HCT116 (cell line): ENCODE data around the gene TMEM131. TPM values are rescaled to one million over a fixed set of nuclear protein-coding genes. Genes with fewer than 3 reads are reported as not detected.

Experiments
- ATAC-seq: fragments of 200-7000 bp; cut with Tn5 transposase; 2 replicates; pipeline ENCODE4 v1.9.1; 2020; ENCODE audit warnings: mild to moderate bottlenecking, moderate library complexity
- BruUV-seq: library from RNA; stranded (reverse); fragments of 400-500 nt; replicated peaks from 2 replicates; lab custom pipeline; 2021; lab: Mats Ljungman, UMichigan
- CTCF ChIA-PET: fragments of 300-600 bp; sonication (Branson Sonifier 250); formaldehyde crosslinking; loops from one replicate; lab custom pipeline; 2021; ENCODE audit warnings: antibody characterized with exemption; lab: Charles Lee
- POLR2A ChIA-PET: fragments of 300-600, 350-600 bp; sonication (Branson Sonifier 250); formaldehyde crosslinking; loops from one replicate; lab custom pipeline; 2021; ENCODE audit warnings: antibody characterized with exemption; lab: Charles Lee
- RAD21 ChIA-PET, 2 experiments: fragments of 300-600 bp; sonication (Branson Sonifier 250); formaldehyde crosslinking; loops; one replicate each; lab custom pipeline; 2023; ENCODE audit warnings: low total read pairs in 2 of 2; ENCODE audit not compliant: uncharacterized antibody in 2 of 2, unreplicated experiment in 2 of 2, low non-redundant PET in 1 of 2; lab: Charles Lee
- DNase-seq: peaks from one replicate; pipeline ENCODE4 v3.0.0-alpha.2; 2010; ENCODE audit warnings: low read depth, low spot score
- H2AFZ ChIP-seq: fragments of 200-600 bp; shearing (Covaris generic), sonication (generic); 2 replicates; pipeline ENCODE4 v1.6.1; 2017; ENCODE audit warnings: low read depth, mixed run types, mixed read lengths, antibody characterized with exemption, low read length; ENCODE audit not compliant: poor library complexity, severe bottlenecking
- H3K27ac ChIP-seq: 2 replicates; pipeline ENCODE4 v1.5.1; 2012; ENCODE audit warnings: low read depth, low read length
- H3K27me3 ChIP-seq: fragments of 200-600 bp; sonication (generic); 2 replicates; pipeline ENCODE4 v1.6.1; 2016; ENCODE audit warnings: mixed run types, low read length, mixed read lengths; ENCODE audit not compliant: insufficient read depth
- H3K36me3 ChIP-seq, 2 experiments: fragments of 200-500 bp in 1 of 2; fragments of 200-600 bp in 1 of 2; sonication (Bioruptor generic) in 1 of 2; sonication (generic) in 1 of 2; 2 replicates each; pipeline versions ENCODE4 v1.5.1 to v1.6.1; 2014 to 2016; ENCODE audit warnings: low read length in 2 of 2, inconsistent platforms in 1 of 2, mixed read lengths in 1 of 2, mixed run types in 1 of 2; ENCODE audit not compliant: insufficient read depth in 2 of 2, control insufficient read depth in 1 of 2
- H3K4me1 ChIP-seq, 2 experiments: fragments of 200-600 bp in 1 of 2; sonication (generic) in 1 of 2; 2 replicates each; pipeline versions ENCODE4 v1.5.1 to v1.6.1; 2012 to 2017; ENCODE audit warnings: low read length in 2 of 2, inconsistent platforms in 1 of 2, mild to moderate bottlenecking in 1 of 2, mixed read lengths in 1 of 2, mixed run types in 1 of 2, moderate library complexity in 1 of 2; ENCODE audit not compliant: insufficient read depth in 2 of 2, control insufficient read depth in 1 of 2
- H3K4me2 ChIP-seq: fragments of 200-600 bp; sonication (generic); 2 replicates; pipeline ENCODE4 v1.6.1; 2017; ENCODE audit warnings: mixed run types, low read length, mixed read lengths
- H3K4me3 ChIP-seq, 2 experiments: fragments of 200-600 bp in 1 of 2; sonication (generic) in 1 of 2; replicated peaks in 1 of 2; 2 replicates each; pipeline ENCODE4 v1.5.1; 2011 to 2016; ENCODE audit warnings: low read length in 2 of 2, control low read depth in 1 of 2, low read depth in 1 of 2, mild to moderate bottlenecking in 1 of 2, mixed read lengths in 1 of 2, mixed run types in 1 of 2
- H3K79me2 ChIP-seq: fragments of 200-600 bp; sonication (generic); 2 replicates; pipeline ENCODE4 v1.6.1; 2017; ENCODE audit warnings: mild to moderate bottlenecking, mixed run types, low read length, moderate library complexity, mixed read lengths; ENCODE audit not compliant: insufficient read depth
- H3K9ac ChIP-seq: fragments of 200-600 bp; sonication (generic); 2 replicates; pipeline ENCODE4 v1.6.1; 2016; ENCODE audit warnings: low read length, mixed read lengths
- H3K9me2 ChIP-seq: fragments of 200-600 bp; sonication (generic), shearing (Covaris generic); 2 replicates; pipeline ENCODE4 v1.6.1; 2017; ENCODE audit warnings: mixed run types, mild to moderate bottlenecking, moderate library complexity; ENCODE audit not compliant: insufficient read depth
- H3K9me3 ChIP-seq, 2 experiments: fragments of 200-500 bp in 1 of 2; fragments of 200-600 bp in 1 of 2; sonication (Bioruptor generic) in 1 of 2; sonication (generic) in 1 of 2; 2 replicates each; pipeline ENCODE4 v1.6.1; 2014 to 2017; ENCODE audit warnings: low read length in 2 of 2, mixed read lengths in 2 of 2, inconsistent platforms in 1 of 2, low read depth in 1 of 2, mild to moderate bottlenecking in 1 of 2, mixed run types in 1 of 2, moderate library complexity in 1 of 2; ENCODE audit not compliant: control insufficient read depth in 1 of 2, insufficient read depth in 1 of 2
- H4K20me1 ChIP-seq: fragments of 200-600 bp; sonication (generic), shearing (Covaris generic); 2 replicates; pipeline ENCODE4 v1.6.1; 2017; ENCODE audit warnings: mixed run types, mild to moderate bottlenecking, moderate library complexity; ENCODE audit not compliant: insufficient read depth
- ATF3 ChIP-seq: IDR thresholded peaks from 2 replicates; pipeline ENCODE4 v1.6.1; 2012
- CBX3 ChIP-seq: IDR thresholded peaks from 2 replicates; pipeline ENCODE4 v1.6.1; 2012; ENCODE audit warnings: low read depth
- EZH2phosphoT487 ChIP-seq: fragments of 200-600 bp; IDR thresholded peaks from 2 replicates; pipeline ENCODE4 v1.6.1; 2018; ENCODE audit warnings: antibody characterized with exemption, borderline replicate concordance
- FOSL1 ChIP-seq: IDR thresholded peaks from 2 replicates; pipeline ENCODE4 v1.6.1; 2012; ENCODE audit warnings: low read depth
- POLR2A ChIP-seq: IDR thresholded peaks from 2 replicates; pipeline ENCODE4 v1.7.0; 2011; ENCODE audit warnings: borderline replicate concordance; ENCODE audit not compliant: insufficient read depth, insufficient read length; ENCODE audit errors: extremely low read depth
- RAD21 ChIP-seq: IDR thresholded peaks from 2 replicates; pipeline ENCODE4 v1.6.1; 2012; ENCODE audit warnings: low read depth, mild to moderate bottlenecking
- REST ChIP-seq: IDR thresholded peaks from 2 replicates; pipeline ENCODE4 v1.6.1; 2012; ENCODE audit warnings: low read depth
- SIN3A ChIP-seq: IDR thresholded peaks from 2 replicates; pipeline ENCODE4 v1.6.1; 2012; ENCODE audit warnings: low read depth
- SP1 ChIP-seq: IDR thresholded peaks from 2 replicates; pipeline ENCODE4 v1.6.1; 2012; ENCODE audit warnings: low read depth
- SRF ChIP-seq: IDR thresholded peaks from 2 replicates; pipeline ENCODE4 v1.6.1; 2012; ENCODE audit warnings: low read depth
- TCF7L2 ChIP-seq: IDR thresholded peaks from 2 replicates; pipeline ENCODE4 v1.7.0; 2011; ENCODE audit warnings: borderline replicate concordance, inconsistent platforms; ENCODE audit not compliant: insufficient read depth, insufficient read length; ENCODE audit errors: extremely low read depth
- ZNF274 ChIP-seq: fragments of 200-500 bp; sonication (Bioruptor generic); IDR thresholded peaks from 2 replicates; pipeline ENCODE4 v1.6.1; 2014; ENCODE audit warnings: mild to moderate bottlenecking, low read depth, low read length, inconsistent platforms
- intact Hi-C: fragments of 100-400 bp; cut with micrococcal nuclease; formaldehyde crosslinking; loops from 2 replicates; pipeline ENCODE4 v1.10.0; 2022
- total RNA-seq: library from RNA; stranded (reverse); gene quantifications from one replicate; pipeline ENCODE4 v1.2.1, GENCODE V29; 2021; ENCODE audit not compliant: unreplicated experiment
- TF ChIP-seq, protein P1 (sequence below), 3 experiments: fragments of 200-600 bp in 1 of 3; sonication (generic) in 1 of 3; IDR thresholded peaks in 2 of 3; conservative IDR thresholded peaks in 1 of 3; 2 replicates each; pipeline ENCODE4 v1.5.1; 2012 to 2017; ENCODE audit warnings: low read depth in 2 of 3, low read length in 2 of 3, antibody characterized with exemption in 1 of 3, borderline replicate concordance in 1 of 3, control low read depth in 1 of 3, mild to moderate bottlenecking in 1 of 3, mixed read lengths in 1 of 3, mixed run types in 1 of 3, moderate library complexity in 1 of 3; ENCODE audit not compliant: insufficient read depth in 1 of 3
- TF ChIP-seq, protein P2 (sequence below): IDR thresholded peaks from 2 replicates; pipeline ENCODE4 v1.6.1; 2012

The TMEM131 gene
- total RNA-seq, 1 experiment from 2014 or later = 51.5 TPM

- Histone ChIP-seq H4K20me1 (no peaks in the 10 kb centered on the region), H2AFZ (no peak overlapping the region), H3K27ac (no peak overlapping the region), H3K27me3 (no peaks in the 10 kb centered on the region), H3K9me2 (no peaks in the 10 kb centered on the region), H3K9me3 (no peaks in the 10 kb centered on the region), H3K36me3 (peaks cover 2 to 10% of the 10 kb centered on the region in 2 experiments; a peak in 2 of 4 replicates), H3K9ac (no peak overlapping the region), H3K4me3 (no peak overlapping the region), H3K79me2 (no peaks in the 10 kb centered on the region), H3K4me1 (no peaks in the 10 kb centered on the region), H3K4me2 (no peak overlapping the region)
- no peak for ATAC-seq
- intact Hi-C loops = no loop called here
- RAD21 ChIA-PET = no interaction called here
- CTCF ChIA-PET = no interaction called here
- no TSS peak for BruUV-seq
- TF ChIP-seq, protein P1, sequence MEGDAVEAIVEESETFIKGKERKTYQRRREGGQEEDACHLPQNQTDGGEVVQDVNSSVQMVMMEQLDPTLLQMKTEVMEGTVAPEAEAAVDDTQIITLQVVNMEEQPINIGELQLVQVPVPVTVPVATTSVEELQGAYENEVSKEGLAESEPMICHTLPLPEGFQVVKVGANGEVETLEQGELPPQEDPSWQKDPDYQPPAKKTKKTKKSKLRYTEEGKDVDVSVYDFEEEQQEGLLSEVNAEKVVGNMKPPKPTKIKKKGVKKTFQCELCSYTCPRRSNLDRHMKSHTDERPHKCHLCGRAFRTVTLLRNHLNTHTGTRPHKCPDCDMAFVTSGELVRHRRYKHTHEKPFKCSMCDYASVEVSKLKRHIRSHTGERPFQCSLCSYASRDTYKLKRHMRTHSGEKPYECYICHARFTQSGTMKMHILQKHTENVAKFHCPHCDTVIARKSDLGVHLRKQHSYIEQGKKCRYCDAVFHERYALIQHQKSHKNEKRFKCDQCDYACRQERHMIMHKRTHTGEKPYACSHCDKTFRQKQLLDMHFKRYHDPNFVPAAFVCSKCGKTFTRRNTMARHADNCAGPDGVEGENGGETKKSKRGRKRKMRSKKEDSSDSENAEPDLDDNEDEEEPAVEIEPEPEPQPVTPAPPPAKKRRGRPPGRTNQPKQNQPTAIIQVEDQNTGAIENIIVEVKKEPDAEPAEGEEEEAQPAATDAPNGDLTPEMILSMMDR (IDR thresholded peaks at IDR 0.05 in 2 of 3, conservative IDR thresholded peaks at IDR 0.05 in 1 of 3; ENCODE audit: borderline replicate concordance in 1 of 3, insufficient read depth in 1 of 3, low read depth in 2 of 3, low read length in 2 of 3) = no peak
- TF ChIP-seq POLR2A = no peak
- TF ChIP-seq REST = no peak
- TF ChIP-seq SRF = no peak
- no peak for TF ChIP-seq EZH2phosphoT487
- no peak for TF ChIP-seq CBX3
- no peak for TF ChIP-seq ZNF274
- TF ChIP-seq, protein P2, sequence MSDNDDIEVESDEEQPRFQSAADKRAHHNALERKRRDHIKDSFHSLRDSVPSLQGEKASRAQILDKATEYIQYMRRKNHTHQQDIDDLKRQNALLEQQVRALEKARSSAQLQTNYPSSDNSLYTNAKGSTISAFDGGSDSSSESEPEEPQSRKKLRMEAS = no peak
- TF ChIP-seq FOSL1 = no peak
- TF ChIP-seq RAD21 = no peak
- TF ChIP-seq TCF7L2 = no peak
- TF ChIP-seq ATF3 = no peak
- TF ChIP-seq SP1 = no peak
- TF ChIP-seq SIN3A = no peak
- POLR2A ChIA-PET = no interaction called here
- no peak for DNase-seq
Measured at GRCh38 chr2:97788986-97789644, 206.6 kb downstream of the TMEM131 start.
